ENCODE results near the gene RASGRF1.

GRCh38 chr15:78934655-78935023 lies 155.9 kb downstream of the RASGRF1 start:
- TF ChIP-seq, protein P1, sequence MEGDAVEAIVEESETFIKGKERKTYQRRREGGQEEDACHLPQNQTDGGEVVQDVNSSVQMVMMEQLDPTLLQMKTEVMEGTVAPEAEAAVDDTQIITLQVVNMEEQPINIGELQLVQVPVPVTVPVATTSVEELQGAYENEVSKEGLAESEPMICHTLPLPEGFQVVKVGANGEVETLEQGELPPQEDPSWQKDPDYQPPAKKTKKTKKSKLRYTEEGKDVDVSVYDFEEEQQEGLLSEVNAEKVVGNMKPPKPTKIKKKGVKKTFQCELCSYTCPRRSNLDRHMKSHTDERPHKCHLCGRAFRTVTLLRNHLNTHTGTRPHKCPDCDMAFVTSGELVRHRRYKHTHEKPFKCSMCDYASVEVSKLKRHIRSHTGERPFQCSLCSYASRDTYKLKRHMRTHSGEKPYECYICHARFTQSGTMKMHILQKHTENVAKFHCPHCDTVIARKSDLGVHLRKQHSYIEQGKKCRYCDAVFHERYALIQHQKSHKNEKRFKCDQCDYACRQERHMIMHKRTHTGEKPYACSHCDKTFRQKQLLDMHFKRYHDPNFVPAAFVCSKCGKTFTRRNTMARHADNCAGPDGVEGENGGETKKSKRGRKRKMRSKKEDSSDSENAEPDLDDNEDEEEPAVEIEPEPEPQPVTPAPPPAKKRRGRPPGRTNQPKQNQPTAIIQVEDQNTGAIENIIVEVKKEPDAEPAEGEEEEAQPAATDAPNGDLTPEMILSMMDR (IDR thresholded peaks at IDR 0.05; ENCODE audit: insufficient read depth, low read length), result no peak
- no peak for TF ChIP-seq GABPA (IDR thresholded peaks at IDR 0.05; ENCODE audit: low read depth)
